GM10248 (cell line): ENCODE results near the gene LUC7L2.
"Not testable (repeated sequence)": the region's sequence is repeated elsewhere in the genome, so short reads cannot be mapped to it uniquely, and the experiment has no call there.

Source experiments
- CTCF ChIA-PET: fragments of 300-600 bp; sonication (Branson Sonifier 250); formaldehyde crosslinking; extraction: SDS; loops from one replicate; lab custom pipeline; 2021; ENCODE audit warnings: antibody characterized with exemption; lab: Yijun Ruan, JAX
- POLR2A ChIA-PET: fragments of 350-650 bp; sonication (Branson Sonifier 250); formaldehyde crosslinking; extraction: SDS; loops from one replicate; lab custom pipeline; 2020; ENCODE audit warnings: antibody characterized with exemption; lab: Yijun Ruan, JAX
- DNase-seq: peaks from one replicate; pipeline ENCODE4 v3.0.0; 2012; ENCODE audit errors: extremely low spot score
- TF ChIP-seq, protein P1 (sequence below): IDR thresholded peaks from 2 replicates; pipeline ENCODE4 v1.5.1; 2012; ENCODE audit warnings: mild to moderate bottlenecking, low read depth; ENCODE audit errors: extremely low read depth, missing control alignments, control extremely low read depth

The LUC7L2 gene

GRCh38 chr7:139359366-139360209 is at the start of gene LUC7L2:
Gene LUC7L2 (plus strand): TSS chr7:139359894. CDS start chr7:139360262, 368 bp downstream.
- ChIA-PET CTCF (interaction anchor here (1.3 kb wide), 1 partner anchor 11 kb away, joined by 4 read pairs; no protein-coding TSS in a partner anchor), POLR2A (interaction anchor here (0.9 to 1.7 kb wide), 6 partner anchors 11 to 1465 kb away, joined by 3 to 14 read pairs (median 4); no protein-coding TSS in a partner anchor)
- DNase-seq, result peak; percentile 95
- TF ChIP-seq, protein P1, sequence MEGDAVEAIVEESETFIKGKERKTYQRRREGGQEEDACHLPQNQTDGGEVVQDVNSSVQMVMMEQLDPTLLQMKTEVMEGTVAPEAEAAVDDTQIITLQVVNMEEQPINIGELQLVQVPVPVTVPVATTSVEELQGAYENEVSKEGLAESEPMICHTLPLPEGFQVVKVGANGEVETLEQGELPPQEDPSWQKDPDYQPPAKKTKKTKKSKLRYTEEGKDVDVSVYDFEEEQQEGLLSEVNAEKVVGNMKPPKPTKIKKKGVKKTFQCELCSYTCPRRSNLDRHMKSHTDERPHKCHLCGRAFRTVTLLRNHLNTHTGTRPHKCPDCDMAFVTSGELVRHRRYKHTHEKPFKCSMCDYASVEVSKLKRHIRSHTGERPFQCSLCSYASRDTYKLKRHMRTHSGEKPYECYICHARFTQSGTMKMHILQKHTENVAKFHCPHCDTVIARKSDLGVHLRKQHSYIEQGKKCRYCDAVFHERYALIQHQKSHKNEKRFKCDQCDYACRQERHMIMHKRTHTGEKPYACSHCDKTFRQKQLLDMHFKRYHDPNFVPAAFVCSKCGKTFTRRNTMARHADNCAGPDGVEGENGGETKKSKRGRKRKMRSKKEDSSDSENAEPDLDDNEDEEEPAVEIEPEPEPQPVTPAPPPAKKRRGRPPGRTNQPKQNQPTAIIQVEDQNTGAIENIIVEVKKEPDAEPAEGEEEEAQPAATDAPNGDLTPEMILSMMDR, result no peak

DNA sequence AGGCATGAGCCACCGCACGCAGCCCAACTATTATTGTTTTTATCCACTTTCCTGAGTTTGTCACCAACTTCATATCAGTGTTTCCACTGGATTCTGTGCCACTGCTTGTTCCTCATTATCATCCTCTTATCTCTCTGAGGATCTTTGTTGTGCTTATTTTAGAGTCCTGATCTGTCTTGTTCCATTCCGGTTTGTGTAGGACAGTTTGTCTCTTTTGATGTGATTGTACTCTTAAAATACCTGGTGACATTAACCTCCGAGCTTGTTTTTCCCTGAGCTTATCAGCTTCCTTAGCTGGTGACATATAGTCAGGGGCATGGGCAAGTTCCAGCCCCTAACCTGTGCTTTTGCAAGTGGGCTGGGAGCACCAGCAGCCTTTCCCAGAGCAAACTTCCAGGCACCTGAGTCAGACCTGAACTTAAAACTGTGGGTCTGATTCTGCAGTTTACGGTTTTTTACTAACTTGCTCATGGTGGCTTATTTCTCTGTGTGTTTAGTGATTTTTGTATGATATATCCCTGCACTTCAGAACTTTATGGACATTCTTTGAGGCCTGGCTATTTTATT is 41.7 kb upstream of the LUC7L2 start:
- no peak for DNase-seq
- CTCF ChIA-PET, result no interaction called here
- POLR2A ChIA-PET, result no interaction called here
- TF ChIP-seq, protein P1, result no peak

- TF ChIP-seq, protein P1, result peak; percentile 44
- CTCF ChIA-PET, result interaction anchor here (0.7 to 2.4 kb wide), 8 partner anchors 9 to 177 kb away, joined by 3 to 19 read pairs (median 5); no protein-coding TSS in a partner anchor
- DNase-seq, result peak; percentile 23
- POLR2A ChIA-PET, result interaction anchor here (0.6 to 1.2 kb wide), 2 partner anchors 19 to 600 kb away, joined by 3 to 4 read pairs; no protein-coding TSS in a partner anchor
Observed at GRCh38 chr7:139321071-139321745, 38.5 kb upstream of the LUC7L2 start.

DNA sequence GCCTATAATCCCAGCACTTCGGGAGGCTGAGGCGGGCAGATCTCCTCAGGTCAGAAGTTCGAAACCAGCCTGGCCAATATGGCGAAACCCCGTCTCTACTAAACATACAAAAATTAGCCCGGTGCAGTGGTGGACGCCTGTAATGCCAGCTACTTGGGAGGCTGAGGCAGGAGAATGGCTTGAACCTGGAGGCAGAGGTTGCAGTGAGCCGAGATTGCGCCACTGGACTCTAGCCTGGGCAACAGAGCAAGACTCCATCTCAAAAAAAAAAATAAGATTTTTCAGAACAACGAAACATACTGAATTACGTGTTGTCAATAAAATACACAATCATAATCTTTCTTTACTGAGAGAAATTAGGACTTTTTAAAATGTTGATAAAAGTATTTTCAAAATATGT is 35.0 kb upstream of the LUC7L2 start:
- CTCF ChIA-PET, result interaction anchor here (1.8 to 2.0 kb wide), 2 partner anchors 10 to 15 kb away, joined by 7 to 10 read pairs; no protein-coding TSS in a partner anchor
- POLR2A ChIA-PET, result not testable (repeated sequence)

GRCh38 chr7:139328375-139328774 is 31.3 kb upstream of the LUC7L2 start:
- DNase-seq, result no peak
- TF ChIP-seq, protein P1, result no peak
- ChIA-PET POLR2A (no interaction called here), CTCF (interaction anchor here (1.0 to 2.0 kb wide), 2 partner anchors 9 to 11 kb away, joined by 3 to 7 read pairs; no protein-coding TSS in a partner anchor)

More for the DNA sequence above, 35.0 kb upstream of the LUC7L2 start:
- not testable (repeated sequence) for DNase-seq

- TF ChIP-seq, protein P1, result no peak
- DNase-seq, result no peak
- CTCF ChIA-PET, result interaction anchor here (1.3 to 2.0 kb wide), 3 partner anchors 8 to 105 kb away, joined by 3 to 8 read pairs (median 7); no protein-coding TSS in a partner anchor
- POLR2A ChIA-PET, result no interaction called here
Observed at GRCh38 chr7:139329119-139329518, 30.6 kb upstream of the LUC7L2 start.
